Measurements from ENCODE around the gene RPL7A. TPM values are rescaled to one million over a fixed set of nuclear protein-coding genes. Genes with fewer than 3 reads are reported as not detected.
A peak's percentile ranks its signal among the peaks of the same experiment; 100 is the strongest.
"Not testable (repeated sequence)": the region's sequence is repeated elsewhere in the genome, so short reads cannot be mapped to it uniquely, and the experiment has no call there.

Gene RPL7A
- total RNA-seq, 1 donor from 2014 or later = 2,339 TPM

DNA sequence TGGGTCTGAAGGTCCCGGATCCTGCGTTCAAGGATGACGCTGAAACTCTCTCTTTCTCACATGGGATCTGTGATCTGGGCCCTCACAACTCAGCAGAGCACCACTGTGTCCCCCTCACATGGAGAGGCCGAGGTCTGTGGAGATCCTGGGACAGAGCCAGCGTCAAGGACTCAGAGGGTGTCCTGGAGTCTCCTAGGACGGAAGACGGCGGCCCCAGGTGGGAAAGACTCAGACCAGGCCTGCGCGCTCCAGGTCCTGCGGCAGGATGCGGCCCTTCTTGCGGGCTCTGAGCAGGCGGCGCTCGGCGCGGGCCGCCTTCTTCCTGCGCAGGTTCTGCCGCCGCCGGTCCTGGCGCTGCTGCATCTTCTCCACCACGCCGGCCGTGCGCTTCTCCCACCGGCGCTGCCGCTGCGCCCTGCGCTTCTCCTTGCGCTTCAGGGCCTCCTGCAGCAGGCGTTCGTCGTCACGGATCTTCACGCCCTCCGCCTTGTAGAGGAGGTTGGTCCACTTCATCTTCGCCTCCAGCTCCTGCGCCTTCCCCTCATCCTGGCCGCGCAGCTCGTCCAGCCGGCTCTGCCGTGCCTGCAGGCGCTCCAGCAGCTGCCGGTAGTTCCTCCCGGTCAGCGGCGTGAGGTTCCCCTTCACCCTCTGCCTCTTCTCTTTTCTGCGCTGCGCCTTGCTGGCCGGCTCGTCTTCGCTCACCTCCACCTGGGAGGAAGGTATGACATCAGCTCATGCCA, 16.2 kb upstream of the RPL7A start:
- TF ChIP-seq, protein P1, sequence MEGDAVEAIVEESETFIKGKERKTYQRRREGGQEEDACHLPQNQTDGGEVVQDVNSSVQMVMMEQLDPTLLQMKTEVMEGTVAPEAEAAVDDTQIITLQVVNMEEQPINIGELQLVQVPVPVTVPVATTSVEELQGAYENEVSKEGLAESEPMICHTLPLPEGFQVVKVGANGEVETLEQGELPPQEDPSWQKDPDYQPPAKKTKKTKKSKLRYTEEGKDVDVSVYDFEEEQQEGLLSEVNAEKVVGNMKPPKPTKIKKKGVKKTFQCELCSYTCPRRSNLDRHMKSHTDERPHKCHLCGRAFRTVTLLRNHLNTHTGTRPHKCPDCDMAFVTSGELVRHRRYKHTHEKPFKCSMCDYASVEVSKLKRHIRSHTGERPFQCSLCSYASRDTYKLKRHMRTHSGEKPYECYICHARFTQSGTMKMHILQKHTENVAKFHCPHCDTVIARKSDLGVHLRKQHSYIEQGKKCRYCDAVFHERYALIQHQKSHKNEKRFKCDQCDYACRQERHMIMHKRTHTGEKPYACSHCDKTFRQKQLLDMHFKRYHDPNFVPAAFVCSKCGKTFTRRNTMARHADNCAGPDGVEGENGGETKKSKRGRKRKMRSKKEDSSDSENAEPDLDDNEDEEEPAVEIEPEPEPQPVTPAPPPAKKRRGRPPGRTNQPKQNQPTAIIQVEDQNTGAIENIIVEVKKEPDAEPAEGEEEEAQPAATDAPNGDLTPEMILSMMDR (IDR thresholded peaks at IDR 0.05; ENCODE audit: insufficient read depth, low read length, poor library complexity, severe bottlenecking) = no peak
- no peaks in the 10 kb centered on the region for H3K27me3 ChIP-seq (ENCODE audit: control insufficient read depth, insufficient read depth, low read length)
- no peak overlapping the region for H3K4me3 ChIP-seq (ENCODE audit: low read depth, low read length)
- peaks cover 11% of the 10 kb centered on the region for H3K36me3 ChIP-seq (ENCODE audit: control insufficient read depth, insufficient read depth, low read length)
- no peak for DNase-seq (ENCODE audit: low read depth)

DNA sequence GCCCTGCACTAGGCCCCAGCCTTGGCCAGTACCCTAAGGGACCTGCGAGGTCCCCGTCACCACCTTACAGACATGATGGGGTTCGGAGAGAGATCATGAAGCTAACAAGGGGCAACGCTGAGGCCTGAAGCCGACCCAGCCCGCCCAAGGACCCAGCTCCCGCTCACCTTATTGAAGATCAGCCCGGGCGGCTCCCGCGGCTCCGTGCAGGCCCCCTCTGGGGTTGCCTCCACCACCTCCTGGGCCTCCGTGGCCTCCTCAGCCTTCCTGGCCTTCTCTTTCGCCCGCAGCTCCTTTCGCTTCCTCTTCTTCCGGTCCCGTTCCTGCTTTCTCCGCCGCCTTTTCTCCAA, 15.7 kb upstream of the RPL7A start:
- Histone ChIP-seq H3K4me3 (ENCODE audit: low read depth, low read length) (no peak overlapping the region), H3K27me3 (ENCODE audit: control insufficient read depth, insufficient read depth, low read length) (no peaks in the 10 kb centered on the region), H3K36me3 (ENCODE audit: control insufficient read depth, insufficient read depth, low read length) (peaks cover 11% of the 10 kb centered on the region)
- TF ChIP-seq, protein P1 (IDR thresholded peaks at IDR 0.05; ENCODE audit: insufficient read depth, low read length, poor library complexity, severe bottlenecking) = no peak
- DNase-seq (ENCODE audit: low read depth) = no peak

DNA sequence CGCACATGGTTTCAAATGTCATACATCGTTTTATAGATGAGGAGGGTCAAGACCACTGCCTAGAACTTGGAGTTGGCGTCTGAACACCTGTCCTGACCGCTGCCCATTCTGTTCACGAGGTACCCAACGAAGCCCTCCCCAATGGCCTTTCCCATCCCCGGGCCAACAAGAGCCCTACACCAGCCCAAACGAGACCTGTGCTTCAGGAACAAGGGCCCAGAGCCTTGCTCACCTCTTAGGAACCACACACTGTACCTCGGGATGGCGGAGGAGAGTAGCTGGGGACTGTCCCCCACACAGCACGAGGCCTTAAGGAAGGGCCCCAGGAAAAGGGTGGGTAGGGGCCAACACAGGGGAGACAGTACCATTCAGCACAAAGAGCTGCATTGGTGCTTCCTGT, 15.0 kb upstream of the RPL7A start:
- TF ChIP-seq, protein P1 (IDR thresholded peaks at IDR 0.05; ENCODE audit: insufficient read depth, low read length, poor library complexity, severe bottlenecking) = no peak
- Histone ChIP-seq H3K27me3 (ENCODE audit: control insufficient read depth, insufficient read depth, low read length) (no peaks in the 10 kb centered on the region), H3K4me3 (ENCODE audit: low read depth, low read length) (no peak overlapping the region), H3K36me3 (ENCODE audit: control insufficient read depth, insufficient read depth, low read length) (peaks cover 11% of the 10 kb centered on the region)
- DNase-seq (ENCODE audit: low read depth) = no peak

DNA sequence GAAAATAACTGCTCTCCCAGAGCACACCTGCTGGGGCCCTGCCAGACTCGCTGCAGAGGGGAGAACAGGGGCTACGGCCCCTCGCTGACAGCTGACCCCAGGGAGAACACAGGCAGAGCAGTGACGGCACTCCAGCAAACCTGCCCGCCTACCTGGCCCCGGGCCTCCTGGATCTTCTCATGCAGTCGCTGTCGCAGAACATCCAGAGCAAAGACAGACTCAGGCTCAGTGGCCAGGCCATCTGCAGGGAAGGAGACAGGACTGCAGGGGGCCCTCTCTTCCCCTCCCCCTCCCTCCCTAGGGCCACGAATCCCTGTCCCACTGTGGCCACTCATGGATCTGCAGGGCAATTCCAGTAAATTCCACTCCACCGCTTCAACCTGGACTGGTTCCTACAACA, 14.5 kb upstream of the RPL7A start:
- TF ChIP-seq, protein P1 (IDR thresholded peaks at IDR 0.05; ENCODE audit: insufficient read depth, low read length, poor library complexity, severe bottlenecking) = no peak
- H3K4me3 ChIP-seq (ENCODE audit: low read depth, low read length) = no peak overlapping the region
- no peaks in the 10 kb centered on the region for H3K27me3 ChIP-seq (ENCODE audit: control insufficient read depth, insufficient read depth, low read length)
- DNase-seq (ENCODE audit: low read depth) = no peak
- peaks cover 11% of the 10 kb centered on the region for H3K36me3 ChIP-seq (ENCODE audit: control insufficient read depth, insufficient read depth, low read length)

DNA sequence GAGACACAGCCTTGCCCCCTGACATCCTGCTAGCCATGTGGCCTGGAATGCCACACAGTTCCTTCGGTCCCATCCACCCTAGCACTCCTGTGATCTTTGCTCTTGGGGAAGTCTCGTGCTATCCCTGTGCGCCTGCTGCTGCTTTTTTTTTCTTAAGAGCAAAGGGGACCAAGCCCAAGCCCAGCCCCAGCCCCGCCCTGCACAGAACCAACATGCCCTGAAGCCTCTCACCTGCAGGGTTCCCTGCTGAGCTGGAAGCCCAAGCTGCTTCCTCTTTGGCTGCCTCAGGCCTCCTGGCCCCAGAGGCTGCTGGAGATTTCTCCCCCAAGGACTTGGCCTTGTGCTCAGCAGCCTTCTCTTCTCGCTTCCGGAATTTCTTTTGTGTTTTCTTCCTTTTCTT, 13.9 kb upstream of the RPL7A start:
- Histone ChIP-seq H3K4me3 (ENCODE audit: low read depth, low read length) (no peak overlapping the region), H3K36me3 (ENCODE audit: control insufficient read depth, insufficient read depth, low read length) (peaks cover 11% of the 10 kb centered on the region), H3K27me3 (ENCODE audit: control insufficient read depth, insufficient read depth, low read length) (no peaks in the 10 kb centered on the region)
- no peak for DNase-seq (ENCODE audit: low read depth)
- TF ChIP-seq, protein P1 (IDR thresholded peaks at IDR 0.05; ENCODE audit: insufficient read depth, low read length, poor library complexity, severe bottlenecking) = no peak

DNA sequence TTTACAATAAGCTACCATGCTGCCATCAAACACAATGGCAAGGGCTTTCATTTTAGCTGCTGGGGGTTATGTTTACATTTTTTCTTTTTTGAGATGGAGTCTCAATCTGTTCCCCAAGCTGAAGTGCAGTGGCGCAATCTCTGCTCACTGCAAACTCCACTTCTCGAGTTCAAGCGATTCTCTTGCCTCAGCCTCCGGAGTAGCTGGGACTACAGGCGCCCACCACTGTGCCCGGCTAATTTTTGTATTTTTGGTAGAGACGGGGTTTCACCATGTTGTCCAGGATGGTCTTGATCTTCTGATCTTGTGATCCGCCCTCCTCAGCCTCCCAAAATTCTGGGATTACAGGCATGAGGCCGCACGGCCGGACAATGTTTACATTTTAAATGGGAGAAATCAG, 13.1 kb upstream of the RPL7A start:
- Histone ChIP-seq H3K36me3 (ENCODE audit: control insufficient read depth, insufficient read depth, low read length) (peaks cover 11% of the 10 kb centered on the region), H3K4me3 (ENCODE audit: low read depth, low read length) (peak overlapping the region; percentile 96)
- H3K27me3 ChIP-seq (ENCODE audit: control insufficient read depth, insufficient read depth, low read length); DNase-seq (ENCODE audit: low read depth): not testable (repeated sequence)
